ENCODE measurements around the gene ILKAP. TPM values are rescaled to one million over a fixed set of nuclear protein-coding genes. Genes with fewer than 3 reads are reported as not detected.
A peak's percentile ranks its signal among the peaks of the same experiment; 100 is the strongest.

The ILKAP gene
- total and polyA plus RNA-seq, 8 donors = 30.6 to 57.3 (median 46.3) TPM

DNA sequence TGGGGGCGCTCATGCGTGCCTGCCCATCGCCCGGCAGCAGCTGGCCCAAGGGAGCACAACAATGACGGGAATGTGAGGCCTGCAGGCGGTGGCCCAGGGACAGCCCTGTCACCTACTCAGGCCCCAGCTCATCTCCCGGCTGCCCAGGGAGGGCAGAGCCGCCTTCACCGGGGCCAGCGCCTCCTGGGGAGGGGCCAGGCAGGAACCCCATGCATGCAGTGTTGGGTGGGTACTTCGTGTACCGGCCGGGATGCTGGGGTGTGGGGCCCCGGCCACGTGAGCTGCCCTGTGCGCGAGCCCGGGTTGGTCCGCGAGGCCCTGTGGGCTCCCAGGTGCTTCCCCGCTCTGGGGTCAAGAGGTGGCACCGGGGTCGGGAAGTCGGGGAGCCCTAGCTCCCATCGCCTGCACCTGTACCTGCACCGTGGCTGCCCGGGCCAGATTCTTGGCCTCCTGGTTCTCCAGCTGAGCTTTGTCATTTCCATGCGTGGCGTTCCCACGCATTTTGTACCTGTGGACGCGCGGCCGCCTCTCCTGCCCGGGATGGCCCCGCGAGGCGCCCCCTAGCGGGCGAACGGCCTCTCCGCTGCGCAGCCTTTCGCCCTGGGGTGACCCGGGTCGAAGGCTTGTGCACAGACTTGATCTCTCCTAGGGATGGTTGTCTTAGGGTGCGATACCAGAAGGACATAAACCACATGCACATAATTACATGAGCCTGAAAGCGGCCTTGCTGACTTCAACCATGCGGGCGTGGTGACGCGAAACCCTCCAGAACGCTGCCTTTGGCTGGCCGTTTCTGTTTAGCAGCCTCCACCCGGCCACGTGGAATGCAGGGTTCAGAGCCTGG lies 64.1 kb downstream of the ILKAP start:
- ATAC-seq (no peak), DNase-seq (peak in 1 of 4 donors; percentile 76)
- no peaks in the 10 kb centered on the region for H3K36me3 ChIP-seq
- no peak overlapping the region for H3K27ac ChIP-seq
- H3K4me3 ChIP-seq = no peak overlapping the region
- H3K27me3 ChIP-seq = peaks cover 0 to 12% of the 10 kb centered on the region in 2 donors
- H3K9me3 ChIP-seq = no peaks in the 10 kb centered on the region
- H3K4me1 ChIP-seq = peaks cover 0 to 35% of the 10 kb centered on the region in 2 donors
- TF ChIP-seq, protein P1, sequence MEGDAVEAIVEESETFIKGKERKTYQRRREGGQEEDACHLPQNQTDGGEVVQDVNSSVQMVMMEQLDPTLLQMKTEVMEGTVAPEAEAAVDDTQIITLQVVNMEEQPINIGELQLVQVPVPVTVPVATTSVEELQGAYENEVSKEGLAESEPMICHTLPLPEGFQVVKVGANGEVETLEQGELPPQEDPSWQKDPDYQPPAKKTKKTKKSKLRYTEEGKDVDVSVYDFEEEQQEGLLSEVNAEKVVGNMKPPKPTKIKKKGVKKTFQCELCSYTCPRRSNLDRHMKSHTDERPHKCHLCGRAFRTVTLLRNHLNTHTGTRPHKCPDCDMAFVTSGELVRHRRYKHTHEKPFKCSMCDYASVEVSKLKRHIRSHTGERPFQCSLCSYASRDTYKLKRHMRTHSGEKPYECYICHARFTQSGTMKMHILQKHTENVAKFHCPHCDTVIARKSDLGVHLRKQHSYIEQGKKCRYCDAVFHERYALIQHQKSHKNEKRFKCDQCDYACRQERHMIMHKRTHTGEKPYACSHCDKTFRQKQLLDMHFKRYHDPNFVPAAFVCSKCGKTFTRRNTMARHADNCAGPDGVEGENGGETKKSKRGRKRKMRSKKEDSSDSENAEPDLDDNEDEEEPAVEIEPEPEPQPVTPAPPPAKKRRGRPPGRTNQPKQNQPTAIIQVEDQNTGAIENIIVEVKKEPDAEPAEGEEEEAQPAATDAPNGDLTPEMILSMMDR (IDR thresholded peaks at IDR 0.05) = peak; percentile 18 to 53
- intact Hi-C loops (cut with DNase I) = no loop called here

DNA sequence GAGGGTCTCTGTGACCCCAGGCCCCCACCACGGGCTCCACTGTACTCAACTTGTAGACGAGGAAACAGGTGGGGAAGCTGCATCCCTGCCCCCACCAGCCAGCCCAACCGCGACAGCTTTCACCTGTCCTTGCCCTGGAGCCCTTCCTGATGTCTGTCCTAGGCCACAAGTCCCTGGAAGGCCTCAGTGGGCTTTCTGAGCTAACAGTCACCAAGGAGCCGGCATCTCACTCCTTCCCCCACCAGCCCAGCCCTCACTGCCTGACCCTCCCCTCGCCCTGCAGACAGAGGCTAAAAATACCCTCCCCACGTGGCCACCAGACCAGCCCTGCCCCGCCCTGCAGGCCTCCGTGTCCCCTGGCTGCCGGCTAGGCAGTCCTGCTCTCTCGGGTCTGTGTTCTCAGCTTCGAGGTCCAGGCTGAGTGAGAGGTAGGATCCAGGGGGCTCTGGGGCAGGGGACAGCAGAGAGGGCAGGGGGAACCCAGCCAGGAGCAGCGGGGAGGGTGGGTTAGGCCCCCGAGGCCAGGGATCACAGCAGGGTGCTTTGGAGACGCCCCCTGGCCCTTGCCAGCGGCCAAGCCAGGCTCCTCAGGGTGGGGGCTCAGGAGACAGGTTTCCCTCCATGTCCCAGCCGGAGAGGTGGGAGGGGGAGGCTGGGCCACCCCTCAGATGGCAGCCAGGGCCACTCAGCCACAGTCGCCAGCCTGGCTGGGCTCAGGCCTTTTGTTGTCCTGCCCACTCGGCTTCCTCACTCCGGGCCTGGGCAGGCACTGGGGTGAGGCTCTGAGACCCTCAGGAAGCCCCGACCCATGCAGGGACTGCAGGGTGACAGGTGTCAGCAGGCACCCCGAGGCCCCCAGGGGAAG lies 64.9 kb downstream of the ILKAP start, which contains the start of gene KLHL30:
Gene KLHL30, plus strand, starts transcription at position 338 of the 865 bp plus-strand sequence. CDS start 2,087 bp downstream, outside the sequence.
- no peaks in the 10 kb centered on the region for H3K9me3 ChIP-seq
- intact Hi-C loops (cut with DNase I) = no loop called here
- DNase-seq (peak in 1 of 4 donors; percentile 67), ATAC-seq (peak; percentile 44)
- no peaks in the 10 kb centered on the region for H3K36me3 ChIP-seq
- no peak within 1 kb of the TSS for H3K4me3 ChIP-seq
- TF ChIP-seq, protein P1 (IDR thresholded peaks at IDR 0.05) = no peak
- no peak within 1 kb of the TSS for H3K27ac ChIP-seq
- H3K27me3 ChIP-seq = peaks cover 0 to 12% of the 10 kb centered on the region in 2 donors
- H3K4me1 ChIP-seq = peaks cover 0 to 35% of the 10 kb centered on the region in 2 donors

DNA sequence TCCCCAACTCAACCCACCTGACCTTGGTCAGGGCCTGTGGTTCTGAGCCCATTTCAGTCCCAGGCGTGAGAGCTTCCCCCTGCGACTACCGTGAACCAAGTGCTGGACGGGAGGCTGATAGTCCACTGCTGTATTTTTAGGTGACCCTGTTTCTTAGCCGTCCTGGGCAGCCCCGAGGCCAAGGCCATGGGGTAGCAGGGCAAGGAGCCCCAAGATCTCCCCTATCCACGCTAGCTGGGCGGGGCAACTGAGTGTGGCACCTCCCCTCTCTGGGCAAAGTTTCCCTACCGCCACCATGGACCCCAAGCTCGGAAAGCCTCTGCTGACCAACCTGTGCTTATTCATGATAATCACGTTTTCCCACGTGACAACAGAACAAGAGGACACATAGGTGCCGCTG lies 65.6 kb downstream of the ILKAP start:
- H3K27me3 ChIP-seq = peaks cover 0 to 12% of the 10 kb centered on the region in 2 donors
- no peak overlapping the region for H3K4me3 ChIP-seq
- ATAC-seq = no peak
- intact Hi-C loops (cut with DNase I) = no loop called here
- TF ChIP-seq, protein P1 (IDR thresholded peaks at IDR 0.05) = no peak
- peaks cover 0 to 35% of the 10 kb centered on the region in 2 donors for H3K4me1 ChIP-seq
- no peaks in the 10 kb centered on the region for H3K9me3 ChIP-seq
- peak in 1 of 4 donors; percentile 41 for DNase-seq
- no peaks in the 10 kb centered on the region for H3K36me3 ChIP-seq
- H3K27ac ChIP-seq = no peak overlapping the region

DNA sequence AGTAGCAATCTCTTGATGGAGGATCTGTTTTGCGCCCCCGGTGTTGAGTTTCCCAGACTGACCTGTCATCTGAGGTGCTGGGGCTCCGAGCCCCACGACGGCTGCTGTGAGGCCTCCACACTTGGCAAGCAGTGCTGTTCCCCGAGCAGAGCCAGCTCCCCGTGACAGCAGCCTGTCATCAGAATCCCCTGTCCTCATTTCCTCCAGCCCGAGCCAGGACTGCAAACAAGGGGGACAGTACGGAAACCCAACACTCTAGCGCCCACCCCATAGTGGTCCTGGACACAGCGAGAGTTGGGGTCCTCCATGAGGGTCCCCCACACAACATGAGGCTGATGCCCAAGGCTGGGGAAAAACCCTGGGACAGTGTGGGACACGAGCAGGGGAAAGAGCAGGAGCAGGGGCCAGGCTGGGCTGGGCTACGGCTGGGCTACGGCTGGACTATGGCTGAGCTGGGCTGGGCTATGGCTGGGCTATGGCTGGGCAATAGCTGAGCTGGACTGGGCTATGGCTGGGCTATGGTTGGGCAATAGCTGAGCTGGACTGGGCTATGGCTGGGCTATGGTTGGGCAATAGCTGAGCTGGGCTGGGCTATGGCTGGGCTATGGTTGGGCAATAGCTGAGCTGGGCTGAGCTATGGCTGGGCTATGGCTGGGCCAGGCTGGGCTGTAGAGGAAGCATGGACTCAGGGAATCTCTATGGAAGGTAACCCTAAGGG lies 66.5 kb downstream of the ILKAP start:
- peak in 3 of 4 donors; percentile 41 to 77 (median 51) for DNase-seq
- peaks cover 0 to 12% of the 10 kb centered on the region in 2 donors for H3K27me3 ChIP-seq
- no peaks in the 10 kb centered on the region for H3K36me3 ChIP-seq
- H3K9me3 ChIP-seq = no peaks in the 10 kb centered on the region
- no peak overlapping the region for H3K4me3 ChIP-seq
- H3K27ac ChIP-seq = no peak overlapping the region
- ATAC-seq = peak; percentile 25
- intact Hi-C loops (cut with DNase I) = no loop called here
- TF ChIP-seq, protein P1 (IDR thresholded peaks at IDR 0.05) = no peak
- H3K4me1 ChIP-seq = peaks cover 0 to 34% of the 10 kb centered on the region in 2 donors
